LNCaP clone FGC (cell line): ENCODE measurements around the gene ATG9A.

Source experiments
- DNase-seq: peaks from one replicate; pipeline ENCODE4 v3.0.0-alpha.2; 2011; ENCODE audit warnings: low read depth
- H3K4me3 ChIP-seq: 2 replicates; pipeline ENCODE4 v1.5.1; 2011; ENCODE audit warnings: mild to moderate bottlenecking, low read depth, low read length, control low read depth
- CTCF ChIP-seq: IDR thresholded peaks from 2 replicates; pipeline ENCODE4 v1.5.1; 2012; ENCODE audit warnings: mild to moderate bottlenecking; ENCODE audit not compliant: control insufficient read depth, insufficient read depth; ENCODE audit errors: extremely low read depth

Gene ATG9A

GRCh38 chr2:219230059-219230540 lies 664 bp upstream of the ATG9A start:
- no peak for TF ChIP-seq CTCF
- H3K4me3 ChIP-seq, result peak overlapping the region; percentile 77
- no peak for DNase-seq

DNA sequence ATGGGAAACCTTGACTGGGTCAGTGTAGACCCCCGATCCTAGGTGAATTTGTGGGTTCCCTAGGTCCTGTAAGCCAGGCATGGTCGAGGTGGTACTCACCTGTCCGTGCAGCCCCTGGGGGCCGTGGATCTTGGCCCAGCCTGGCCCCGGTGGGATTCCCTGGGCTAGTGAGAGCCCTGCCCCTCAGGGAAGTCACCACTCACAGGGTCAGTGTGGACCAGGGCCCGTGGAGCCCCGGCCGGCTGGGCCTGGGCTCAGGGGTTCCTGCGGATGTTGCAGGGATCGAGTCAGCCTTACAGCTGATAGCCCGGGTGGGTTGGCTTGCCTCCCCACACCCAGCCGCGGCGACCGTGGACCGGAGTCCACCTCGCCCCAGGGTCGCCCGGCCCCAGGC lies 528 bp downstream of the ATG9A start:
- TF ChIP-seq CTCF, result no peak
- H3K4me3 ChIP-seq, result peak overlapping the region; percentile 77
- no peak for DNase-seq

- no peak for TF ChIP-seq CTCF
- peak overlapping the region; percentile 77 for H3K4me3 ChIP-seq
- DNase-seq, result no peak
These were observed 1.2 kb downstream of the ATG9A start for GRCh38 chr2:219228041-219228910.

- no peak for DNase-seq
- TF ChIP-seq CTCF, result no peak
- no peak overlapping the region for H3K4me3 ChIP-seq
These were observed 4.1 kb downstream of the ATG9A start for GRCh38 chr2:219225350-219225749.

GRCh38 chr2:219223831-219224610 lies 5.4 kb downstream of the ATG9A start:
- DNase-seq, result no peak
- no peak overlapping the region for H3K4me3 ChIP-seq
- TF ChIP-seq CTCF, result no peak

DNA sequence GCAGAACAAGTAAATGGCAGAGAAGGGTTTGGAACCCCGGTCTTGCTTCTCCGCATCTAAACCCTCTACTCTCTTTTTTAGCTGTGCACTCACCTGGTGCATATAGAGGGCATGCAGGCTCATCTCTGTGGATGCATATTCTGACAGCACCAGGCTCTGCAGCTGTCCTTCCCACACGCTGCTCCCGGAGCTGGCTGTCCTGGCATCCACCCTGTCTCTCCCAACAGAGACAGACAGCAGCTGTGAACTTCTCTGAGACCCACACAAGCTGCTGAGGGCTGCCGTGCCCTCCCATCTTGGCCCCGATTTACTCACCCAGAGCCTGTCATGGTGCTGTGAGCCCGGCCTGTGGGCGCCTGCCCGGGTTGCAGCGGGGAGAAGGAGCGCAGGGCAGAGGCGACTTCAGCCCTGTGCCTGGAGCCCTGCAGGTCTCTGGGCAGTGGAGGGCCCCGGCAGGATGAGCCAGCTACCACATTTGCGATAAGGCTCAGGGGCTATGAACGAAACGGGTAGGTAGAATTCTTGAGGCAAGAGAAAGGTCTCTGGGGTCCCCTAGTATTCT lies 7.4 kb downstream of the ATG9A start:
- no peak overlapping the region for H3K4me3 ChIP-seq
- no peak for TF ChIP-seq CTCF
- DNase-seq, result no peak
